Measurements from ENCODE around the gene CBLB.

CBLB gene

GRCh38 chr3:105847865-105848264 lies 20.9 kb downstream of the CBLB start:
- DNase-seq (ENCODE audit: low spot score), result no peak
- Mint-ChIP-seq H3K36me3 (ENCODE audit: low read depth) (peaks cover 56% of the 10 kb centered on the region), H3K27me3 (ENCODE audit: low read depth) (no peaks in the 10 kb centered on the region), H3K9me3 (peaks cover 3% of the 10 kb centered on the region), H3K4me3 (no peak overlapping the region), H3K4me1 (ENCODE audit: low read depth) (peaks cover 32% of the 10 kb centered on the region), H3K27ac (no peak overlapping the region)

- Mint-ChIP-seq H3K27me3 (ENCODE audit: low read depth) (no peaks in the 10 kb centered on the region), H3K36me3 (ENCODE audit: low read depth) (peaks cover 54% of the 10 kb centered on the region), H3K4me1 (ENCODE audit: low read depth) (peaks cover 32% of the 10 kb centered on the region), H3K4me3 (no peak overlapping the region), H3K27ac (peak overlapping the region; percentile 4), H3K9me3 (peaks cover 3% of the 10 kb centered on the region)
- DNase-seq (ENCODE audit: low spot score), result no peak
These were observed 21.4 kb downstream of the CBLB start for GRCh38 chr3:105847452-105847851.

GRCh38 chr3:105846809-105847208 lies 22.0 kb downstream of the CBLB start:
- Mint-ChIP-seq H3K4me3 (no peak overlapping the region), H3K36me3 (ENCODE audit: low read depth) (peaks cover 57% of the 10 kb centered on the region), H3K4me1 (ENCODE audit: low read depth) (peaks cover 32% of the 10 kb centered on the region), H3K27me3 (ENCODE audit: low read depth) (no peaks in the 10 kb centered on the region), H3K27ac (no peak overlapping the region), H3K9me3 (peaks cover 3% of the 10 kb centered on the region)
- no peak for DNase-seq (ENCODE audit: low spot score)

GRCh38 chr3:105845488-105845887 lies 23.3 kb downstream of the CBLB start:
- Mint-ChIP-seq H3K4me1 (ENCODE audit: low read depth) (peaks cover 30% of the 10 kb centered on the region), H3K36me3 (ENCODE audit: low read depth) (peaks cover 51% of the 10 kb centered on the region)
- DNase-seq (ENCODE audit: low spot score), result no peak

GRCh38 chr3:105844704-105845103 lies 24.1 kb downstream of the CBLB start:
- peaks cover 50% of the 10 kb centered on the region for H3K36me3 Mint-ChIP-seq (ENCODE audit: low read depth)
- no peak overlapping the region for H3K4me3 Mint-ChIP-seq
- H3K27ac Mint-ChIP-seq, result no peak overlapping the region
- H3K27me3 Mint-ChIP-seq (ENCODE audit: low read depth), result no peaks in the 10 kb centered on the region
- DNase-seq (ENCODE audit: low spot score), result no peak
- peaks cover 32% of the 10 kb centered on the region for H3K4me1 Mint-ChIP-seq (ENCODE audit: low read depth)
- H3K9me3 Mint-ChIP-seq, result no peaks in the 10 kb centered on the region

More at GRCh38 chr3:105845488-105845887, 23.3 kb downstream of the CBLB start:
- no peak overlapping the region for H3K27ac Mint-ChIP-seq
- no peak overlapping the region for H3K4me3 Mint-ChIP-seq
- H3K9me3 Mint-ChIP-seq, result peaks cover under 1% of the 10 kb centered on the region
- H3K27me3 Mint-ChIP-seq (ENCODE audit: low read depth), result no peaks in the 10 kb centered on the region

- Mint-ChIP-seq H3K9me3 (no peaks in the 10 kb centered on the region), H3K4me1 (ENCODE audit: low read depth) (peaks cover 29% of the 10 kb centered on the region), H3K4me3 (no peak overlapping the region), H3K27ac (no peak overlapping the region), H3K27me3 (ENCODE audit: low read depth) (no peaks in the 10 kb centered on the region), H3K36me3 (ENCODE audit: low read depth) (peaks cover 46% of the 10 kb centered on the region)
- DNase-seq (ENCODE audit: low spot score), result no peak
These were observed 24.8 kb downstream of the CBLB start for GRCh38 chr3:105843994-105844393.

- no peak overlapping the region for H3K27ac Mint-ChIP-seq
- peaks cover 46% of the 10 kb centered on the region for H3K36me3 Mint-ChIP-seq (ENCODE audit: low read depth)
- peaks cover 24% of the 10 kb centered on the region for H3K4me1 Mint-ChIP-seq (ENCODE audit: low read depth)
- H3K27me3 Mint-ChIP-seq (ENCODE audit: low read depth), result no peaks in the 10 kb centered on the region
- H3K4me3 Mint-ChIP-seq, result no peak overlapping the region
- DNase-seq (ENCODE audit: low spot score), result no peak
- no peaks in the 10 kb centered on the region for H3K9me3 Mint-ChIP-seq
These were observed 25.9 kb downstream of the CBLB start for GRCh38 chr3:105842943-105843342.

GRCh38 chr3:105842449-105842848 lies 26.4 kb downstream of the CBLB start:
- H3K4me1 Mint-ChIP-seq (ENCODE audit: low read depth), result peaks cover 22% of the 10 kb centered on the region
- H3K9me3 Mint-ChIP-seq, result no peaks in the 10 kb centered on the region
- no peaks in the 10 kb centered on the region for H3K27me3 Mint-ChIP-seq (ENCODE audit: low read depth)
- H3K4me3 Mint-ChIP-seq, result no peak overlapping the region
- peaks cover 45% of the 10 kb centered on the region for H3K36me3 Mint-ChIP-seq (ENCODE audit: low read depth)
- no peak overlapping the region for H3K27ac Mint-ChIP-seq
- no peak for DNase-seq (ENCODE audit: low spot score)

GRCh38 chr3:105837947-105838346 lies 30.9 kb downstream of the CBLB start:
- H3K27ac Mint-ChIP-seq, result no peak overlapping the region
- no peaks in the 10 kb centered on the region for H3K27me3 Mint-ChIP-seq (ENCODE audit: low read depth)
- DNase-seq (ENCODE audit: low spot score), result no peak
- H3K4me3 Mint-ChIP-seq, result no peak overlapping the region
- no peaks in the 10 kb centered on the region for H3K9me3 Mint-ChIP-seq
- peaks cover 50% of the 10 kb centered on the region for H3K36me3 Mint-ChIP-seq (ENCODE audit: low read depth)
- H3K4me1 Mint-ChIP-seq (ENCODE audit: low read depth), result peaks cover 34% of the 10 kb centered on the region

- DNase-seq (ENCODE audit: low spot score), result no peak
- Mint-ChIP-seq H3K27ac (peak overlapping the region; percentile 52), H3K27me3 (ENCODE audit: low read depth) (no peaks in the 10 kb centered on the region)
These were observed 31.6 kb downstream of the CBLB start for GRCh38 chr3:105837143-105837740.

GRCh38 chr3:105836533-105836932 lies 32.3 kb downstream of the CBLB start:
- H3K36me3 Mint-ChIP-seq (ENCODE audit: low read depth), result peaks cover 48% of the 10 kb centered on the region
- H3K27ac Mint-ChIP-seq, result no peak overlapping the region
- H3K4me1 Mint-ChIP-seq (ENCODE audit: low read depth), result peaks cover 47% of the 10 kb centered on the region
- peak; percentile 66 for DNase-seq (ENCODE audit: low spot score)
- H3K27me3 Mint-ChIP-seq (ENCODE audit: low read depth), result no peaks in the 10 kb centered on the region
- H3K9me3 Mint-ChIP-seq, result no peaks in the 10 kb centered on the region
- H3K4me3 Mint-ChIP-seq, result peak overlapping the region; percentile 19

More at GRCh38 chr3:105837143-105837740, 31.6 kb downstream of the CBLB start:
- Mint-ChIP-seq H3K4me3 (peak overlapping the region; percentile 19), H3K4me1 (ENCODE audit: low read depth) (peaks cover 42% of the 10 kb centered on the region), H3K9me3 (no peaks in the 10 kb centered on the region), H3K36me3 (ENCODE audit: low read depth) (peaks cover 50% of the 10 kb centered on the region)

GRCh38 chr3:105835606-105836005 lies 33.2 kb downstream of the CBLB start:
- H3K4me3 Mint-ChIP-seq, result no peak overlapping the region

GRCh38 chr3:105834768-105835167 lies 34.0 kb downstream of the CBLB start:
- H3K4me3 Mint-ChIP-seq, result peak overlapping the region; percentile 8
- peaks cover 5% of the 10 kb centered on the region for H3K9me3 Mint-ChIP-seq
- H3K27ac Mint-ChIP-seq, result peak overlapping the region; percentile 67
- peaks cover 55% of the 10 kb centered on the region for H3K36me3 Mint-ChIP-seq (ENCODE audit: low read depth)
- H3K4me1 Mint-ChIP-seq (ENCODE audit: low read depth), result peaks cover 61% of the 10 kb centered on the region
- no peak for DNase-seq (ENCODE audit: low spot score)
- H3K27me3 Mint-ChIP-seq (ENCODE audit: low read depth), result no peaks in the 10 kb centered on the region

More at GRCh38 chr3:105835606-105836005, 33.2 kb downstream of the CBLB start:
- peaks cover 57% of the 10 kb centered on the region for H3K36me3 Mint-ChIP-seq (ENCODE audit: low read depth)
- no peak for DNase-seq (ENCODE audit: low spot score)
- H3K4me1 Mint-ChIP-seq (ENCODE audit: low read depth), result peaks cover 56% of the 10 kb centered on the region
- H3K27me3 Mint-ChIP-seq (ENCODE audit: low read depth), result no peaks in the 10 kb centered on the region
- H3K27ac Mint-ChIP-seq, result no peak overlapping the region
- peaks cover 5% of the 10 kb centered on the region for H3K9me3 Mint-ChIP-seq

- peak; percentile 40 for DNase-seq (ENCODE audit: low spot score)
- peak overlapping the region; percentile 68 for H3K4me3 Mint-ChIP-seq
- peaks cover 52% of the 10 kb centered on the region for H3K36me3 Mint-ChIP-seq (ENCODE audit: low read depth)
- H3K9me3 Mint-ChIP-seq, result peaks cover 5% of the 10 kb centered on the region
- no peaks in the 10 kb centered on the region for H3K27me3 Mint-ChIP-seq (ENCODE audit: low read depth)
- H3K27ac Mint-ChIP-seq, result peak overlapping the region; percentile 84
- peaks cover 67% of the 10 kb centered on the region for H3K4me1 Mint-ChIP-seq (ENCODE audit: low read depth)
These were observed 36.2 kb downstream of the CBLB start for GRCh38 chr3:105832644-105833043.

- H3K4me3 Mint-ChIP-seq, result peak overlapping the region; percentile 21
- peaks cover 53% of the 10 kb centered on the region for H3K36me3 Mint-ChIP-seq (ENCODE audit: low read depth)
- H3K4me1 Mint-ChIP-seq (ENCODE audit: low read depth), result peaks cover 65% of the 10 kb centered on the region
- H3K27ac Mint-ChIP-seq, result peak overlapping the region; percentile 72
- no peak for DNase-seq (ENCODE audit: low spot score)
- H3K27me3 Mint-ChIP-seq (ENCODE audit: low read depth), result no peaks in the 10 kb centered on the region
- H3K9me3 Mint-ChIP-seq, result peaks cover 5% of the 10 kb centered on the region
These were observed 38.0 kb downstream of the CBLB start for GRCh38 chr3:105830836-105831235.

Measured in T-helper 2 cell treated with Interferon-gamma antibody and Interleukin-4, amounts not matched to agents 5 μg/mL and 100 μg/mL, for 36 hours (primary cell).